Measurements from ENCODE around the gene PTPRA.
A peak's percentile ranks its signal among the peaks of the same experiment; 100 is the strongest.
"Not testable (repeated sequence)": the region's sequence is repeated elsewhere in the genome, so short reads cannot be mapped to it uniquely, and the experiment has no call there.

The PTPRA gene

GRCh38 chr20:3045816-3046676, 172.8 kb downstream of the PTPRA start, which contains the start of gene MRPS26:
TSS of gene MRPS26 (plus strand) at chr20:3046052. CDS start at chr20:3046069, 17 bp downstream.
- DNase-seq, result peak; percentile 97

DNA sequence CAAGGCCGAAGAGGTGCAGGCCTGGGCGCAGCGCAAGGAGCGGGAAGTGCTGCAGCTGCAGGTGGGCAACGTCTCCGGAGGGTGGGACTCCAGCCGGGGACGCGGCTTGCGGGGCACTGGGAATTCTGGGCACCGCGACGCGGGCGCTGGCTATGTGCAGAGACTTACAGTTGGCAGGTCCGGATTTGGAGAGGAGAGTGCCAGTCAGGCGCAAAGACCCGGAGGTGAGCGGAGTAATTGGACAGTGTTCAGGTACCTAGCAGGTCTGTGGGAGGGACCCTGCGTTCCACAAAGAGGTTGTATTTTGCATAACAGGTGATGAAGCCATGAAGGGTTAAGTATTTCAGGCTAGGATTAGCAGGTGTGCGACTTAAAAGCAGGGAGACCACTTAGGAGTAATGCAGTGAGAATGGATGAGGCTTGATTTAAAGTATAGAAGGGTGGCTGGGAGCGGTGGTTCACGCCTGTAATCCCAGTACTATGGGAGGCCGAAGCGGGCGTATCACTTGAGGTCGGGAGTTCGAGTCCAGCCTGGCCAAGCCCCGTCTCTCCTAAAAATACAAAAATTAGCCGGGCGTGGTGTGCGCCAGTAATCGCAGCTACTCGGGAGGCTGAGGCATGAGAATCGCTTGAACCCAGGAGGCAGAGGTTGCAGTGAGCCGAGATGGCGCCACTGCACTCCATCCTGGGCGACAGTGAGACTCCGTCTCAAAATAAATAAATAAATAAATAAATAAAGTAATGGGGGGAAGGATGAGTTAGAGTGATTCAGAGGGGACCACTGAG, 173.6 kb downstream of the PTPRA start:
- DNase-seq, result no peak

DNA sequence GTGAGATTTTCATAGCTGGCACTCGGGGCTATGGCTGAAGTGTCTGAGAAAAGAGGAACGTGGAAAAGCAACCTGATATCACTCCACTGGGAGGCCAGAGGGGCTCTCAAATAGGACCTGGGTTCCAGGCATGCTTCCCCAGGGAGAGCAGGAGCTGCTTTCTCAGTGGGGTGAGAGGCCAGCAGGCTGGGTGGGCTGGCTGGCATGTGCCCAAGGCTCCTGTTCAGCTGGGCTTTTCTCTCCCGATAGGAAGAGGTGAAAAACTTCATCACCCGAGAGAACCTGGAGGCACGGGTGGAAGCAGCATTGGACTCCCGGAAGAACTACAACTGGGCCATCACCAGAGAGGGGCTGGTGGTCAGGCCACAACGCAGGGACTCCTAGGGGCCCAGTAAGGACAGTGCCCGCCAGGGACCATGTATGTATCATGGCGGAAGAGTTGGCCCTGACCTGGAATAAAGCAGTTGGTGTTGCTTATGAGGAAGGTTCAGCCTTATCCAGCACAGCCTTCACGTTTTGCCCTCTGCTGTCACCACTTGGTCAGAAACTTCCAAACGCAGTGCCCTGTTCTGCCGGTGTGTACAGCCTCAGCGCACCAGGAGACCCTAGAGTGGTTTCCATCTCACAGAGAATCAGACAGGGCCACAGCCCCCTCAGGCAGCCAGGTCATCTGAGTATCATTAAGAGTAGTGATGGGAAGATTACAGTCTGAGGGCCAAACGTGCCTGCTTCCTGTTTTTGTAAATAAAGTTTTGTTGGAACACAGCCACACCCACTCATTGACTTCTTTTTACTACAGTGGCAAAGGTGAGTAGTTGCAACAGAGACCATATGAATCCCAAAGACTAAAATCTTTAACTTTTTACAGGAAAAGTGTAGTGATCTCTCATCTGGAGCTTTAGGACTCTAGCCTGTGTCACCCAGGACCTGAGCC, 174.5 kb downstream of the PTPRA start:
- DNase-seq, result peak; percentile 57

GRCh38 chr20:3051385-3052019, 178.2 kb downstream of the PTPRA start:
- DNase-seq, result peak; percentile 34

GRCh38 chr20:3059489-3059888, 186.2 kb downstream of the PTPRA start:
- no peak for DNase-seq

- DNase-seq, result not testable (repeated sequence)
Measured at GRCh38 chr20:3064119-3064518, 190.8 kb downstream of the PTPRA start.

DNA sequence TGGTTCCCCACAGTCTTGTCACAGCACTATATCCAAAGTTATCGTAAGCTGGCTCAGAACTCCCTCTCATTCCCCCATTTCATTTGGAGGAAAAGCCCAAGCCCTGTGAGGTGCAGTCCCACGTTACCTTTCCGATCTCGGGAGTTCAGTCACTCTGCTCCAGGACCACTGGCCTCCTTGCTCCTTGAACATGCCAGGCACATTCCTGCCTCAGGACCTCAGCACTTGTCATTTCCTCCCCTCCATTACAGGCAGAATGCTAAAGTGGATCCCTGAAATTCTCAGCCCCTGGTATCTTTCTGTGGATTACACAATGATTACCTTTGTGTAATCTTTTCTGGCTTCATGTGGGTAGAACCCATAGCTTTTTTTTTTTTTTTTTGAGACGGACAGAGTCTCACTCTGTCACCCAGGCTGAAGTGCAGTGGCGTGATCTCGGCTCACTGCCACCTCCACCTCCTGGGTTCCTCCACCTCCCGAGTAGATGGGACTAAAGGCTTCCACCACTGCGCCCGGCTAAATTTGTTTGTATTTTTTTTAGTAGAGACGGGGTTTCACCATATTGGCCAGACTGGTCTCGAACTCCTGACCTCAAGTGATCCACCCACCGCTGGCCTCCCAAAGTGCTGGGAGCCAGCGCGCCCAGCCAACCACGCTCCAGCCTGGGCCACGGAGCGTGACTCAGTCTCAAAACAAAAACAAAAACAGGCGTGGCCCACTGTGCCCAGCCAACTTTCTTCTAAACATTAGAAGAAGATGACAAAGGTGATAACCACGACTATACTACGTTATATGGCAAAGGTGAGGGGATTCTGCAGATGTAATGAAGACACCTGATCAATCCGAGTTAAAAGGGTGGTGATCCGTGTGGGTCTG, 194.1 kb downstream of the PTPRA start:
- DNase-seq, result no peak

DNA sequence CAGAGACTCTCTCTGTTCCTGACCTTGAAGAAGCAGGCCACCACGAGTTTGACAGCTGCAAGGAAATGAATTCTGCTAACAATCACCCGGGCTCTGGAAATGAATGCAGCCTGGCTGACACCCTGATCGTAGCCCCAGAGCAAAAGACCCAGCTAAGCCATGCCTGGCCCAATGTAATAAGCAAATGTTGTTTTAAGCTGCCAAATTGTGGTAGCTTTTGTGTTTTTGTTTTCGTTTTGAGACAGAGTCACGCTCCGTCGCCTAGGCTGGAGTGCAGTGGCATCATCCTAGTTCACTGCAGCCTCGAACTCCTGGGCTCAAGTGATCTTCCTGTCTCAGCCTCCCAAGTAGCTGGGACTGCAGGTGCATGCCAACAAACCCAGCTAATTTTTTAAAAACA, 194.8 kb downstream of the PTPRA start:
- no peak for DNase-seq

GRCh38 chr20:3068986-3069900, 196.0 kb downstream of the PTPRA start:
- peak; percentile 73 for DNase-seq

GRCh38 chr20:3070725-3071124, 197.4 kb downstream of the PTPRA start:
- DNase-seq, result peak; percentile 62

- DNase-seq, result no peak
Measured at GRCh38 chr20:3071266-3071609, 198.0 kb downstream of the PTPRA start.

GRCh38 chr20:3071610-3072529, 198.6 kb downstream of the PTPRA start, which contains the start of gene OXT:
TSS of gene OXT (plus strand) at chr20:3071620. CDS start at chr20:3071656, 36 bp downstream.
- peak; percentile 79 for DNase-seq

GRCh38 chr20:3072530-3073250, 199.4 kb downstream of the PTPRA start:
- no peak for DNase-seq

DNA sequence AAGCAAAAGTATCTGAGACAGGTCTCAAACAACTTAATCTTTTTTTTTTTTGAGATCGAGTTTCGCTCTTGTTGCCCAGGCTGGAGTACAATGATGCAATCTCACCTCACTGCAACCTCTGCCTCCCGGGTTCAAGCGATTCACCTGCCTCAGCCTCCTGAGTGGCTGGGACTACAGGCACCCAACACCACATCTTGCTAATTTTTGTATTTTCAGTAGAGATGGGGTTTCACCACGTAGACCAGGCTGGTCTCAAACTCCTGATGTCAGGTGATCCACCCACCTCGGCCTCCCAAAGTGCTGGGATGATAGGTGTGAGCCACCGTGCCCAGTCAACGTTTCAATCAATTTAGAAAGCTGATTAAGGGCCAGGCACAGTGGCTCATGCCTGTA, 200.0 kb downstream of the PTPRA start:
- not testable (repeated sequence) for DNase-seq

GRCh38 chr20:3074812-3075211, 201.5 kb downstream of the PTPRA start:
- DNase-seq, result no peak

DNA sequence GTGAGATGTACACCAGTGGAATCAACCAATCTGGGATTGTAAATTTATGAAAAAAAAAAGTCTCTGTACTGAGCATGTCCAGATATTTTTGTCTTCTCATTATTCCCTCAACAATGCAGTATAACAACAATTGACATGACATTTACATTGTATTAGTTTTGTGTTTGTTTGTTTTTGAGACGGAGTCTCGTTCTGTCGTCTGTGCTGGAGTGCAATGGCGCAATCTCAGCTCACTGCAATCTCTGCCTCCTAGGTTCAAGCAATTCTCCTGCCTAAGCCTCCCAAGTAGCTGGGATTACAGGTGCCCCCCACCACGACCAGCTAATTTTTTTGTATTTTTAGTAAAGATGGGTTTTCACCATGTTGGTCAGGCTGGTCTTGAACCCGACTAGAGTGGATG, 202.0 kb downstream of the PTPRA start:
- DNase-seq, result not testable (repeated sequence)

DNA sequence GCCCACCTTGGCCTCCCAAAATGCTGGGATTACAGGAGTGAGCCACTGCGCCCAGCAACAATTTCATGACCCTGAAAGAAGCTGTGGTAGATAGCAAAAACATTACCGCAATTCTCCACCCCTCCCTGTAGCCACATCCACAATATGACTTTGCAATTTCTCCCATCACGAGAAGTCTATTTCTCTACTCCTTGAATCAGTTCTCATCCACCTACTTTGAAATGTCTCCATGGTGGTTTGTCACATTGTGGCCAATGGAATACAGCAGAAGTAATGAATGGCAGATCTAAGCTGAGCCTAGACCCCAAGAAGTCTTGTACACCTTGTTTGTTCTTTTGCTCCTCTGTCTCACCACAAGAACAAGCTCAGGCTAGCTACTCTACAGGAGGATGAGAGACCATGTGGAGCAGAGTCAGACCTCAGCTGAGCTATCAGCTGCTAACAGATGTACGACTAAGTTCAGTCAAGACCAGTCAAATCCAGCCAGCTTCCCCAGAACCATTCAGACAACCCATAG, 204.4 kb downstream of the PTPRA start:
- DNase-seq, result peak; percentile 91

DNA sequence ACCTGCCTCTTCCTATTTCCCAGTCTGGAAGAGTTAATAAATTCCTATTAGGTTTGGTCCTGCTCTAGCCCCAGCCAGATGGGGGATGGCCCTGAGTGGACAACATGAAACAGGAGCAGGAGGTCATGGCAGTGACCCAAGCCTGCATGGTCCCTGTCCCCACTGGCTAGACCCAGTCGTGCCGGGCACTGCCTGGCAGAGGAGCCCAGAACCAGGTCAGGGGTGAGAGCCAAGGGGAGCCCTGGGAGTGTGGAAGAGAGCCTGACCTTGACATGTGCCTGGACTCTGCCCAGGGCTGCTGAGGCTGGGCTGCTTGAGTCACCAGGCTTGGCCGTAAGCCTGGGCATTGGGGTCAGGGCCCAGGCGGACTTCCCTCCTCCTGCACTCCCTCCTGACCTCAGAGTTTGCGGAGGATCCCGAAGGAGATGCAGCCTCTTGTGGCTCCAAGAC, 207.7 kb downstream of the PTPRA start:
- DNase-seq, result no peak

Measured in hematopoietic multipotent progenitor cell treated with erythropoietin and hydrocortisone succinate and interleukin-3 and kit ligand, for 4 days (in vitro differentiated cells).